Endodermal cell (in vitro differentiated cells): ENCODE results near the gene MEX3D. TPM values are rescaled to one million over a fixed set of nuclear protein-coding genes. Genes with fewer than 3 reads are reported as not detected.

Experiments
- DNase-seq: peaks from one replicate; pipeline ENCODE4 v3.0.0-alpha.2; 2017
- H3K27ac ChIP-seq: 2 replicates; pipeline ENCODE4 v1.5.1; 2013; ENCODE audit warnings: mild to moderate bottlenecking, low read depth, low read length, moderate library complexity
- H3K27me3 ChIP-seq: 2 replicates; pipeline ENCODE4 v1.6.1; 2013; ENCODE audit warnings: mild to moderate bottlenecking, low read length, moderate library complexity; ENCODE audit not compliant: insufficient read depth, control insufficient read depth, poor library complexity, severe bottlenecking
- H3K36me3 ChIP-seq: 2 replicates; pipeline ENCODE4 v1.7.0; 2013; ENCODE audit warnings: mild to moderate bottlenecking, low read length, moderate library complexity; ENCODE audit not compliant: control insufficient read depth, insufficient read depth
- H3K4me1 ChIP-seq: one replicate; pipeline ENCODE4 v1.7.0; 2013; ENCODE audit warnings: low read length; ENCODE audit not compliant: control insufficient read depth, insufficient read depth
- H3K4me3 ChIP-seq: 2 replicates; pipeline ENCODE4 v1.5.1; 2013; ENCODE audit warnings: mild to moderate bottlenecking, low read length, moderate library complexity
- H3K9ac ChIP-seq: 2 replicates; pipeline ENCODE4 v1.6.1; 2013; ENCODE audit warnings: mild to moderate bottlenecking, low read length, moderate library complexity; ENCODE audit not compliant: poor library complexity, severe bottlenecking; ENCODE audit errors: extremely low read depth
- H3K9me3 ChIP-seq: 2 replicates; pipeline ENCODE4 v1.6.1; 2013; ENCODE audit warnings: mild to moderate bottlenecking, low read length, moderate library complexity; ENCODE audit not compliant: control insufficient read depth
- H3K27ac Mint-ChIP-seq: 2 replicates; pipeline ENCODE4 v1.8.0; 2020; ENCODE audit warnings: mixed read lengths
- H3K27me3 Mint-ChIP-seq: 2 replicates; pipeline ENCODE4 v1.8.0; 2021; ENCODE audit warnings: mild to moderate bottlenecking, mixed read lengths; ENCODE audit not compliant: insufficient read depth
- H3K36me3 Mint-ChIP-seq: 2 replicates; pipeline ENCODE4 v1.8.0; 2020; ENCODE audit warnings: low read depth, mixed read lengths
- H3K4me1 Mint-ChIP-seq: 2 replicates; pipeline ENCODE4 v1.8.0; 2020; ENCODE audit warnings: mixed read lengths
- H3K4me3 Mint-ChIP-seq: 2 replicates; pipeline ENCODE4 v1.8.0; 2020; ENCODE audit warnings: mild to moderate bottlenecking, moderate library complexity, mixed read lengths
- H3K9me3 Mint-ChIP-seq: 2 replicates; pipeline ENCODE4 v1.8.0; 2020; ENCODE audit warnings: mild to moderate bottlenecking, mixed read lengths
- CTCF ChIP-seq: fragments of 200-600 bp; sonication (generic); conservative IDR thresholded peaks from 2 replicates; pipeline ENCODE4 v1.5.0; 2021; ENCODE audit warnings: antibody characterized with exemption, mild to moderate bottlenecking
- WGBS, 2 experiments: methylation state at CpG; one replicate each; pipeline versions ENCODE4 v1.1.5 to v1.1.7; 2013; ENCODE audit warnings: missing lambda C conversion rate in 2 of 2, mixed read lengths in 1 of 2; ENCODE audit not compliant: insufficient coverage in 1 of 2, insufficient read length in 1 of 2; 5-methylcytosine and 5-hydroxymethylcytosine counted together
- total RNA-seq, 2 donors: library from RNA; stranded (reverse); fragmentation: NEBNext Ultra II Directional in 1 of 2; extraction: Animal tissue kit (Norgen Biotek cat#: 25700) in 1 of 2; gene quantifications; 2 replicates in 1 of 2; 3 replicates in 1 of 2; pipeline ENCODE4 v1.2.1, GENCODE V29; 2021

Gene MEX3D
- total RNA-seq, 2 donors from 2014 or later: 94.1 to 103 TPM

- 75 to 84% methylated on average over 7 to 22 of the region's 22 CpGs for WGBS, 2 experiments
- peak overlapping the region; percentile 47 for H3K4me3 Mint-ChIP-seq
- no peak overlapping the region for H3K27ac Mint-ChIP-seq
- H3K4me1 Mint-ChIP-seq: peaks cover 3% of the 10 kb centered on the region
- Histone ChIP-seq H3K36me3 (no peaks in the 10 kb centered on the region), H3K4me3 (no peak overlapping the region), H3K27ac (no peak overlapping the region), H3K27me3 (peaks cover 35% of the 10 kb centered on the region), H3K4me1 (peaks cover 7% of the 10 kb centered on the region), H3K9me3 (no peaks in the 10 kb centered on the region), H3K9ac (no peak overlapping the region)
- no peaks in the 10 kb centered on the region for H3K36me3 Mint-ChIP-seq
- peaks cover 2% of the 10 kb centered on the region for H3K9me3 Mint-ChIP-seq
- no peak for TF ChIP-seq CTCF
- H3K27me3 Mint-ChIP-seq: peaks cover 54% of the 10 kb centered on the region
- DNase-seq: no peak
Observed at GRCh38 chr19:1511318-1512317, 56.5 kb downstream of the MEX3D start.

- Histone ChIP-seq H3K9ac (no peak overlapping the region), H3K4me1 (peaks cover 7% of the 10 kb centered on the region), H3K27me3 (peaks cover 35% of the 10 kb centered on the region), H3K4me3 (no peak overlapping the region), H3K36me3 (no peaks in the 10 kb centered on the region), H3K9me3 (no peaks in the 10 kb centered on the region), H3K27ac (no peak overlapping the region)
- Mint-ChIP-seq H3K9me3 (no peaks in the 10 kb centered on the region), H3K27ac (no peak overlapping the region), H3K36me3 (no peaks in the 10 kb centered on the region), H3K4me3 (peak overlapping the region; percentile 12), H3K4me1 (peaks cover 3% of the 10 kb centered on the region), H3K27me3 (peaks cover 53% of the 10 kb centered on the region)
- WGBS, 2 experiments: 56 to 76% methylated on average over 8 to 9 of the region's 9 CpGs
- no peak for TF ChIP-seq CTCF
- DNase-seq: no peak
Observed at GRCh38 chr19:1510807-1511206, 57.3 kb downstream of the MEX3D start.

GRCh38 chr19:1510442-1510806 lies 57.7 kb downstream of the MEX3D start:
- H3K4me1 ChIP-seq: peaks cover 7% of the 10 kb centered on the region

More at GRCh38 chr19:1510442-1510806, 57.7 kb downstream of the MEX3D start:
- DNase-seq: no peak
- H3K36me3 Mint-ChIP-seq: peaks cover 3% of the 10 kb centered on the region
- peak overlapping the region; percentile 12 for H3K4me3 Mint-ChIP-seq
- Histone ChIP-seq H3K9me3 (no peaks in the 10 kb centered on the region), H3K36me3 (no peaks in the 10 kb centered on the region), H3K27me3 (peaks cover 38% of the 10 kb centered on the region), H3K27ac (no peak overlapping the region), H3K4me3 (no peak overlapping the region), H3K9ac (no peak overlapping the region)
- TF ChIP-seq CTCF: no peak
- WGBS, 2 experiments: 36 to 60% methylated on average over 9 to 25 of the region's 25 CpGs
- peaks cover 3% of the 10 kb centered on the region for H3K9me3 Mint-ChIP-seq
- peaks cover 3% of the 10 kb centered on the region for H3K4me1 Mint-ChIP-seq
- peaks cover 54% of the 10 kb centered on the region for H3K27me3 Mint-ChIP-seq
- H3K27ac Mint-ChIP-seq: no peak overlapping the region
